RWPE1 (cell line): ENCODE results near the gene HOXA3.
A peak's percentile ranks its signal among the peaks of the same experiment; 100 is the strongest.

Source experiments
- CTCF ChIA-PET: fragments of 350-600 bp; sonication (Branson Sonifier 250); formaldehyde crosslinking; extraction: SDS; loops from one replicate; lab custom pipeline; 2021; lab: Yijun Ruan, JAX
- POLR2A ChIA-PET: fragments of 400-600 bp; formaldehyde crosslinking; extraction: SDS; loops from one replicate; lab custom pipeline; 2020; ENCODE audit warnings: antibody characterized with exemption; ENCODE audit not compliant: low non-redundant PET; lab: Yijun Ruan, JAX
- DNase-seq: peaks from one replicate; pipeline ENCODE4 v3.0.0; 2012; ENCODE audit warnings: low spot score
- H3K27ac ChIP-seq: fragments of 450-650 bp; 2 replicates; pipeline ENCODE4 v1.5.1; 2017
- TF ChIP-seq, protein P1 (sequence below): fragments of 450-650 bp; conservative IDR thresholded peaks from 2 replicates; pipeline ENCODE4 v1.5.1; 2017; ENCODE audit warnings: low read depth, mild to moderate bottlenecking

Gene HOXA3

DNA sequence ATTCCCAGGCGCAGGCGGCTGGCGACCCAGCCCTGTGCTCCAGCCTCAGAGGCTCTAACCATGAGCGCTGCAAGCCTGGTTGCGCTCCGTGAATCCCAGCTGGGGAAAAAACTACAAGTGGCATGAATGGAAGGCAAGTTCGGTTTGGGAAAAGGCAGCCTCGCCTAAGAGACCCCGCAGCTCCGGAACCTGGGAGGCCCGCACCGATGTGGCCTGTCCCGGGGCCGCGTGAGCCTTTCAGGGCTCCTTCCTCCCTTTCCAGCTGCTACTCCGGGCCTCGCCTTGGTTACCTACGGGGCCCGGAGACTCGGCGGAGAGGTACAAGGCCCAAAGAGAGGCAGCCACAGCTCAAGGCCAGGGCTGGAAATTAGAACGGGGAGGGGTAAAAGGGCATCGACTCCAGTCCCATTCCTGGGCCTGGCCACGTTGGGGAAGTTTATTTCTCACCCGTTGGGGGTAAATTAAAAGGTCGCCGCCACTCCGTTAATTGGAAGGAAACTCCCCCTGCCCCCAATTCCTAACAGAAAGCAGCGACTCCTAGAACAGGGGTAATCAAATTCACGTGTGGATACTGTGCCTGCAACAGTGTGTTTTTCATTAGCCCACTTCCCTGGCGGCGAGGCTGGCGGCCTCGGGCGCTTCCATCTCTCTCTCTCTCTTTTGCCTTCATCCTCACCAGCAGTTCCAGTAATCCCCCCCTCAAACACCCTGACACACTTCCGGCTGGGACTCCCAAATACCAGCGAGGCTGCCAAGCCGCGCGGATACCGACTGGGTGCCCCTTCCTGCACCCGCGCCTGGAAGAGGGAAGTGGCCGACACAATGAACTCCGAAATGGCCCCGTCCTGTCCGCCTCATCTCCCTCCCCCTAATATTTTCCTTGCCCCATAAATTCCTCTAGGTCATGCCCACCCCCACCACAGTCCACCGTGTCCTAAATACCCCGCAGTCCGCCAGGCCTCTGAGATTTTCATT lies 14.4 kb upstream of the HOXA3 start:
- CTCF ChIA-PET = interaction anchor here (0.6 to 1.4 kb wide), 5 partner anchors 12 to 43 kb away, joined by 3 to 5 read pairs (median 4); no protein-coding TSS in a partner anchor
- no peak for DNase-seq
- POLR2A ChIA-PET = no interaction called here
- TF ChIP-seq, protein P1, sequence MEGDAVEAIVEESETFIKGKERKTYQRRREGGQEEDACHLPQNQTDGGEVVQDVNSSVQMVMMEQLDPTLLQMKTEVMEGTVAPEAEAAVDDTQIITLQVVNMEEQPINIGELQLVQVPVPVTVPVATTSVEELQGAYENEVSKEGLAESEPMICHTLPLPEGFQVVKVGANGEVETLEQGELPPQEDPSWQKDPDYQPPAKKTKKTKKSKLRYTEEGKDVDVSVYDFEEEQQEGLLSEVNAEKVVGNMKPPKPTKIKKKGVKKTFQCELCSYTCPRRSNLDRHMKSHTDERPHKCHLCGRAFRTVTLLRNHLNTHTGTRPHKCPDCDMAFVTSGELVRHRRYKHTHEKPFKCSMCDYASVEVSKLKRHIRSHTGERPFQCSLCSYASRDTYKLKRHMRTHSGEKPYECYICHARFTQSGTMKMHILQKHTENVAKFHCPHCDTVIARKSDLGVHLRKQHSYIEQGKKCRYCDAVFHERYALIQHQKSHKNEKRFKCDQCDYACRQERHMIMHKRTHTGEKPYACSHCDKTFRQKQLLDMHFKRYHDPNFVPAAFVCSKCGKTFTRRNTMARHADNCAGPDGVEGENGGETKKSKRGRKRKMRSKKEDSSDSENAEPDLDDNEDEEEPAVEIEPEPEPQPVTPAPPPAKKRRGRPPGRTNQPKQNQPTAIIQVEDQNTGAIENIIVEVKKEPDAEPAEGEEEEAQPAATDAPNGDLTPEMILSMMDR = no peak
- peak overlapping the region; percentile 96 for H3K27ac ChIP-seq

DNA sequence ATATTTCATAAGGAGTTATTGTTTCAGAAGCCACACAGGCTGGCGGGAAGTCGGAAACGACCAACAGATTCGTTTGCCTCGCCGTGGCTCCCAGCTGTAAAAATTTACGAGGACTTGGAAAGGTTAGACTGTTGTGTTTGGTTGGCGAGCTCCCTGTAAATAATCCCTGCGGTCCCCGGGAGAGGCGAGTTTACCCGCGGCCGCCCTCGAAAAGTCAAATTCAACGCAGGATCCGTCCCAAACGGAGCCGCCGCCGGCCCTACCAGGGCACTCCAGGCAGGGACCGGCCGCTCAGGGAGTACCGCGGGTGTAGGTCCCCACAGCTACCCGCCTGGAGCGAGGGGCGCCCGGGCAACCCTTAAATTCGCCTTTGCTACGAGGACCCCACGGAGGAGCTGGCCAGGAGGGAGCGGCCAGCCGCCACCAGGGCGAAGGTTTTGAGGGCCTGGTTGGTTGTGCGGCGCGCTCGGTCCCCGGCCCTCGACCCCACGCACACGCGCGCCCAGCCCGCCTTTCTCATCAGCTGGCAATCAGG lies 13.7 kb upstream of the HOXA3 start:
- CTCF ChIA-PET = interaction anchor here (0.5 to 1.4 kb wide), 7 partner anchors 12 to 220 kb away, joined by 3 to 5 read pairs (median 3); no protein-coding TSS in a partner anchor
- POLR2A ChIA-PET = interaction anchor here (0.7 kb wide), 1 partner anchor 23 kb away, joined by 3 read pairs; the partner anchor contains the start of gene HOXA5
- DNase-seq = no peak
- TF ChIP-seq, protein P1 = no peak
- H3K27ac ChIP-seq = peak overlapping the region; percentile 96

DNA sequence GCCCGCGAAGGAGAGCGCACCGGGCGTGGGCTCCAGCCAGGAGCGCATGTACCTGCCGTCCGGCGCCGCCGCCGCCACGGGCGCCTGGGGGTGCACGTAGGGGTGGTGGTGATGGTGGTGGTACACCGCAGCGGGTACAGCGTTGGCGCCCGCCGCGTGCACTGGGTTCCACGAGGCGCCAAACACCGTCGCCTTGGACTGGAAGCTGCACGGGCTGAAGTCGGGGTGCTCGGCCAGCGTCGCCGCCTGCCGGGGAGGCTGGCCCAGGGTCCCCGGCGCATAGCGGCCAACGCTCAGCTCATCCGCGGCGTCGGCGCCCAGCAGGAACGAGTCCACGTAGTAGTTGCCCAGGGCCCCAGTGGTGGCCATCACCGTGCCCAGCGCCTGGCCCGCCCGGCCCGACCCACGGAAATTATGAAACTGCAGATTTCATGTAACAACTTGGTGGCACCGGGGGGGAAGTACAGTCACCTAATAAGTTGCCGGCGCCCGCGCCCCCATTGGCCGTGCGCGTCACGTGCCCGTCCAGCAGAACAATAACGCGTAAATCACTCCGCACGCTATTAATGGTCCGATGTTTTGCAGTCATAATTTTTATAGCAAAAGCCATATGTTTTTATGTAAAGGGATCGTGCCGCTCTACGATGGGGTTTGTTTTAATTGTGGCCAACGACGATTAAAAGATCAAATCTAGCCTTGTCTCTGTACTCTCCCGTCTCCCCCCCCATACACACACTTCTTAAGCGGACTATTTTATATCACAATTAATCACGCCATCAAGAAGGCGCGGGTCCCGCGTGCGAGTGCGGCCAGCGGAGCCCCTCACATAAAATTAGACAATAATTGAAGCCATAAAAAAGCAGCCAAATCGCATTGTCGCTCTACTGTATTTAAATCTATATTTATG lies 13.0 kb upstream of the HOXA3 start, which contains the start of gene HOXA9:
Gene HOXA9 (minus strand): TSS at position 449 of the 907 bp plus-strand sequence. CDS start 80 bp downstream, at position 369.
- TF ChIP-seq, protein P1 = no peak
- DNase-seq = peak; percentile 87
- ChIA-PET CTCF (interaction anchor here (0.5 to 1.4 kb wide), 6 partner anchors 13 to 220 kb away, joined by 3 to 5 read pairs (median 3); no protein-coding TSS in a partner anchor), POLR2A (interaction anchor here (0.5 to 0.7 kb wide), 2 partner anchors 14 to 22 kb away, joined by 3 read pairs; partner anchors contain the start of gene HOXA5)
- H3K27ac ChIP-seq = peak within 1 kb of the TSS; percentile 96

DNA sequence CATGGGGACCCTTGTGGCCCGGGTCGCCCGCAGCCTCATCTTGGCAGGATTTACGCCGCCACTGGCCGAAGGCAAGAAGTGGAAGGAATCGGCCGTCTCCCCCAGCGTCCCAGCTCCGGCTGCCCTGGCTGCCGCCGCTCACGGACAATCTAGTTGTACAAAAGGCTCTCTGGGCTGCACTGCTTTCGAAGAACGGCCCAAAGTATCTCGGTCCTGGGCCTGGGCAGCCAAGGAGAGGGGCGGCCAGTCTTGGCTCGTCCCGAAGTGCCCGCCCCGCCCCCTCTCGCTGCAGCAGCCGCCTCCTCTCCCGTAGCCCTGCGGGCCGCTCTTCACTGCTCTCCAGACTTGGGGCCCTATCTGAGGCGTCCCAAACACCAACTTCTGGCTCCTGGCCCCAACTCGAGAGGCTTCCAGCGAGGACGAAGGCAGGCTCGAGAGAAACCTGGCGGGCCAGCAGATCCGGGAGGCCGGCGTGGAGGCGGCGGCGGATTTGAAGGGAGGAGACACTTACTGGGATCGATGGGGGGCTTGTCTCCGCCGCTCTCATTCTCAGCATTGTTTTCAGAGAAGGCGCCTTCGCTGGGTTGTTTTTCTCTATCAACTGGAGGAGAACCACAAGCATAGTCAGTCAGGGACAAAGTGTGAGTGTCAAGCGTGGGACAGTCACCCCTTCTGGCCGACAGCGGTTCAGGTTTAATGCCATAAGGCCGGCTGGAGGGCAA lies 12.1 kb upstream of the HOXA3 start:
- DNase-seq = no peak
- POLR2A ChIA-PET = no interaction called here
- TF ChIP-seq, protein P1 = peak; percentile 58
- H3K27ac ChIP-seq = peak overlapping the region; percentile 96
- CTCF ChIA-PET = interaction anchor here (0.6 to 1.2 kb wide), 4 partner anchors 9 to 211 kb away, joined by 3 to 6 read pairs (median 3); partner anchors contain the start of gene HOXA10

DNA sequence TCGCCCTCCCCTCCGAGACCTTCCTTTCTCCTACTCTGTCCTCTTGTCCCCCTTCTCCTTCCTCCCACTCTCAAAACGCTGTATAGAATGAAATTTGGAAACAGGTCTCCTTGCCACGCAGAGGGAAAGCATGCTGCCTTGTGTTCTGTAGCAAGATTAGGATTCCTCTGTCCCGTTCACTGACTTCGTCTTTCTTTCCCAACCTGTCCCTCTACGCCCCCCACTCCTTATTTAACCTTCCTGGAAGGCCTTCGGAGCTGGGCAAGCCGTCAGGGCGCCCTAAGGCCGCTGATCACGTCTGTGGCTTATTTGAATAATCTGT lies 11.6 kb upstream of the HOXA3 start:
- ChIA-PET CTCF (interaction anchor here (0.8 to 1.2 kb wide), 2 partner anchors 10 to 16 kb away, joined by 3 to 6 read pairs; partner anchors contain the start of gene HOXA10), POLR2A (no interaction called here)
- DNase-seq = no peak
- TF ChIP-seq, protein P1 = no peak
- H3K27ac ChIP-seq = peak overlapping the region; percentile 96
